Sigmoid colon (tissue), 7 donors: ENCODE results near the gene ITPR1. TPM values are rescaled to one million over a fixed set of nuclear protein-coding genes. Genes with fewer than 3 reads are reported as not detected.

ENCODE experiments used
- DNase-seq: peaks from one replicate; pipeline ENCODE4 v3.0.0-alpha.2; 2019
- H3K27ac ChIP-seq, 4 donors: fragments of 200-600 bp; sonication (generic); one replicate each; pipeline ENCODE4 v1.5.1; 2016 to 2019; ENCODE audit warnings: mild to moderate bottlenecking in 1 of 4
- H3K27me3 ChIP-seq, 3 donors: fragments of 200-600 bp; sonication (generic); one replicate each; pipeline ENCODE4 v1.5.1; 2019; ENCODE audit warnings: mild to moderate bottlenecking in 1 of 3
- H3K36me3 ChIP-seq, 4 donors: fragments of 200-600 bp; sonication (generic); one replicate each; pipeline ENCODE4 v1.5.1; 2016 to 2019
- H3K4me1 ChIP-seq, 4 donors: fragments of 200-600 bp; sonication (generic); one replicate each; pipeline ENCODE4 v1.5.1; 2017 to 2019
- H3K4me3 ChIP-seq, 4 donors: fragments of 200-600 bp; sonication (generic); one replicate each; pipeline ENCODE4 v1.5.1; 2017 to 2019; ENCODE audit warnings: mild to moderate bottlenecking in 2 of 4, moderate library complexity in 1 of 4
- H3K9me3 ChIP-seq, 4 donors: fragments of 200-600 bp in 3 of 4; sonication (generic) in 3 of 4; one replicate each; pipeline versions ENCODE4 v1.5.1 to v1.6.1; 2013 to 2019
- EP300 ChIP-seq, 4 donors: sonication (generic); formaldehyde crosslinking; IDR thresholded peaks; one replicate each; pipeline ENCODE4 v1.6.1; 2017; ENCODE audit warnings: antibody characterized with exemption in 4 of 4
- POLR2A ChIP-seq, 2 donors: fragments of 450-650 bp; IDR thresholded peaks; one replicate each; pipeline ENCODE4 v1.6.1; 2016; ENCODE audit warnings: antibody characterized with exemption in 2 of 2, mild to moderate bottlenecking in 2 of 2, moderate library complexity in 2 of 2
- POLR2AphosphoS5 ChIP-seq, 4 donors: sonication (generic); formaldehyde crosslinking; IDR thresholded peaks; one replicate each; pipeline ENCODE4 v1.6.1; 2017; ENCODE audit warnings: antibody characterized with exemption in 4 of 4
- WGBS, 2 donors: extraction: QIAGEN DNeasy Blood & Tissue Kit; methylation state at CpG; one replicate each; pipeline ENCODE4 v1.1.7; 2013; 5-methylcytosine and 5-hydroxymethylcytosine counted together
- intact Hi-C: fragments of 100-400 bp; cut with DNase I; formaldehyde crosslinking; loops from one replicate; pipeline ENCODE4 v1.15.1; 2023
- polyA plus RNA-seq, 3 donors: library from polyadenylated mRNA; stranded (reverse); fragments of 200-250 nt; gene quantifications; one replicate each; pipeline ENCODE4 v1.2.3, GENCODE V29; 2013
- total RNA-seq, 4 donors: library from RNA; depleted of rRNA; stranded (reverse); fragments of >200 nt; gene quantifications; one replicate each; pipeline ENCODE4 v1.1.0, GENCODE V29; 2016
- TF ChIP-seq, protein P1 (sequence below), 4 experiments: fragments of 450-650 bp in 3 of 4; fragments of 200-600 bp in 1 of 4; IDR thresholded peaks; one replicate each; pipeline ENCODE4 v1.5.1; 2016 to 2019; ENCODE audit warnings: antibody characterized with exemption in 4 of 4, mild to moderate bottlenecking in 3 of 4, moderate library complexity in 2 of 4
- donor health status: healthy with polysubstance abuse.
- donor health status: Bipolar disorder and iron deficiency.
- donor health status: healthy.

ITPR1 gene
- total and polyA plus RNA-seq, 7 donors = 1.4 to 206 (median 111) TPM

DNA sequence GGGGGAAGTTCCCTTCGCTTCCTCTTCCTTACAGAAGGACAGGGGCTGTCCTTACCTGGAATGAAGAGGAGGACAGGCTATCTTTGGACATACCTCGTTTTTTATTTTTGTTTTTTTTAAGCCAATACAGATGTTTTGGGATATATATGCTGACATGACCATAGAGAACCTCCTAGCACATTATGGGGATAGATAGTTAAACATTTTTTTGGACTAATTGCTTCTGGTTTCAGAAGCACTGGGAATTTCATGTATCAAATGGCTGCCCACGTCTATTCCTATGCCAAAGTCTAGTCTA lies 247.9 kb downstream of the ITPR1 start:
- Histone ChIP-seq H3K36me3 (peaks cover 0 to 24% (median 2%) of the 10 kb centered on the region in 4 donors), H3K27me3 (no peaks in the 10 kb centered on the region), H3K4me3 (no peak overlapping the region), H3K4me1 (peaks cover 0 to 34% (median 22%) of the 10 kb centered on the region in 4 donors), H3K9me3 (no peaks in the 10 kb centered on the region), H3K27ac (peak overlapping the region; percentile 77 to 89 (median 84))
- intact Hi-C loops = loop anchor here (5.0 kb wide), 1 partner anchor 236 kb away; the partner anchor contains the start of gene BHLHE40
- TF ChIP-seq POLR2AphosphoS5 (IDR thresholded peaks at IDR 0.05) = no peak
- no peak for TF ChIP-seq POLR2A (IDR thresholded peaks at IDR 0.05)
- no peak for DNase-seq
- WGBS, 2 donors = 51 to 58% methylated on average over 3 of the region's 3 CpGs

DNA sequence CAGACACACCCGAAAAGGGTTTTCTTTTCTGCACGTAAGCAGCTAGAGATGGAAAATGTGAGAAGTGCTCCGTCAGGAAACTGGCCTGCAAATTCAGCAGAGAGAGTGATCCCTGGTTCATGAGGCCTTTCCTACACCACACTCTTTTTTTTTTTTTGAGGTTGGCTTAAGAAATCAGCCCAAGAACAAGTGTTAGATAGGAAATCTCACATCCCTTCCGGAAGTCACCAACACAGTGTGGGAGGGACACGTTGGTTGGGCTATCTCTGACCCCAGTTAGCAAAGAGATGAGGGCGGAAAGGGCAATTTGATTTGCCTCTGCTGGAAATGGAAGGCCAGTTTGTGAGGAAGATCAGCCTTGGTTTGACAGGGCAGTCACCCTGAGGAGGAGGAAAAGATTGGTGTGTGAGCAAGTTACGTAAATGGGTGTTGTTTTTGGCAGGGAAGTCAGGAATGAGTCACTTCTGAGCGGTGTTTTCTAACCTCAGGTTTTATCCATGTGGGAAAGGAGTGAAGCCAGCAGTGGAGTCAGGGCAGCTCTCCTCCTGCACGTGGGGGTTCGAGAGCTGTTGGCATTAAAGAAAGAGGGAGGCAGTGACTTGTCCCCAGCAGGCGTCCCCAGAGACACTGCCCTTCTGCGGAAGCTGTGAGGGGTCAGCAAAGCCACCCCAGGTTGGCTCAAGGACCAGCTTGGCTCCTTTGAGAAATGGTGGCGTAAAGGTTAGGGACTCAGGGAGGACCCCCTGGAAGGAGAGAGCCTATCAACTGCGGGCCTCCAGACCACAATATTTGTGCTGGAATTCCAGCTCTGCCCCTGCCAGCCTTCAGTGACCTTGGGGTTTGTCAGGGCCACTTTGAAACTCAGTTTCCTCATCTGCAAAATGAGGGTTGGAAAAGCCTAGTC lies 248.5 kb downstream of the ITPR1 start:
- Histone ChIP-seq H3K36me3 (peaks cover 0 to 18% (median 0%) of the 10 kb centered on the region in 4 donors), H3K4me3 (no peak overlapping the region), H3K9me3 (no peaks in the 10 kb centered on the region), H3K4me1 (peaks cover 0 to 35% (median 22%) of the 10 kb centered on the region in 4 donors), H3K27me3 (no peaks in the 10 kb centered on the region), H3K27ac (peak overlapping the region; percentile 77 to 89 (median 84))
- intact Hi-C loops = loop anchor here (5.0 kb wide), 1 partner anchor 236 kb away; the partner anchor contains the start of gene BHLHE40
- DNase-seq = peak; percentile 83
- peak; percentile 50 to 91 (median 74) for TF ChIP-seq POLR2AphosphoS5 (IDR thresholded peaks at IDR 0.05)
- no peak for TF ChIP-seq EP300 (IDR thresholded peaks at IDR 0.05)
- 31 to 57% methylated on average over 14 of the region's 14 CpGs for WGBS, 2 donors

DNA sequence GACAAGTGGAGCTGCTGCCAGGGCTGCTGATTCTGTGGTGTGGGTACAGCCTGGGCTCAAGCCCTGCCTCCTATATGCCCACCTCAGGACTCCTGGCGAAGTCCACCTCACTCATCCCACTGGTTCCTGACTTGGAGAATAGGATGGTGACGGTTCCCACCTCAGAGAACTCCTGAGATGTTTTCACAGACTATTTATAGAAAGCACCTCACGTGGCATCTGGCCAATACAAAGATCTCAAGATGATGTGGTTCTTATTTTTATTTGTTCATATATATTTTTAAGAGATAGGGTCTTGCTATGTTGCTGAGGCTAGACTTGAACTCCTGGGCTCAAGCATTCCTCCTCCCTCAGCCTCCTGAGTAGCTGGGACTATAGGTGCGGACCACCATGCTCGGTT lies 249.2 kb downstream of the ITPR1 start:
- Histone ChIP-seq H3K36me3 (peaks cover 0 to 13% (median 0%) of the 10 kb centered on the region in 4 donors), H3K27me3 (no peaks in the 10 kb centered on the region), H3K4me1 (peaks cover 0 to 35% (median 22%) of the 10 kb centered on the region in 4 donors), H3K9me3 (no peaks in the 10 kb centered on the region), H3K27ac (peak overlapping the region; percentile 77 to 89 (median 84)), H3K4me3 (no peak overlapping the region)
- intact Hi-C loops = loop anchor here (5.0 kb wide), 1 partner anchor 235 kb away; the partner anchor contains the start of gene BHLHE40
- WGBS, 2 donors = 79 to 92% methylated on average over 5 of the region's 5 CpGs
- TF ChIP-seq POLR2AphosphoS5 (IDR thresholded peaks at IDR 0.05) (no peak), EP300 (IDR thresholded peaks at IDR 0.05) (no peak), POLR2A (IDR thresholded peaks at IDR 0.05) (no peak)
- TF ChIP-seq, protein P1, sequence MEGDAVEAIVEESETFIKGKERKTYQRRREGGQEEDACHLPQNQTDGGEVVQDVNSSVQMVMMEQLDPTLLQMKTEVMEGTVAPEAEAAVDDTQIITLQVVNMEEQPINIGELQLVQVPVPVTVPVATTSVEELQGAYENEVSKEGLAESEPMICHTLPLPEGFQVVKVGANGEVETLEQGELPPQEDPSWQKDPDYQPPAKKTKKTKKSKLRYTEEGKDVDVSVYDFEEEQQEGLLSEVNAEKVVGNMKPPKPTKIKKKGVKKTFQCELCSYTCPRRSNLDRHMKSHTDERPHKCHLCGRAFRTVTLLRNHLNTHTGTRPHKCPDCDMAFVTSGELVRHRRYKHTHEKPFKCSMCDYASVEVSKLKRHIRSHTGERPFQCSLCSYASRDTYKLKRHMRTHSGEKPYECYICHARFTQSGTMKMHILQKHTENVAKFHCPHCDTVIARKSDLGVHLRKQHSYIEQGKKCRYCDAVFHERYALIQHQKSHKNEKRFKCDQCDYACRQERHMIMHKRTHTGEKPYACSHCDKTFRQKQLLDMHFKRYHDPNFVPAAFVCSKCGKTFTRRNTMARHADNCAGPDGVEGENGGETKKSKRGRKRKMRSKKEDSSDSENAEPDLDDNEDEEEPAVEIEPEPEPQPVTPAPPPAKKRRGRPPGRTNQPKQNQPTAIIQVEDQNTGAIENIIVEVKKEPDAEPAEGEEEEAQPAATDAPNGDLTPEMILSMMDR (IDR thresholded peaks at IDR 0.05) = no peak
- DNase-seq = no peak

DNA sequence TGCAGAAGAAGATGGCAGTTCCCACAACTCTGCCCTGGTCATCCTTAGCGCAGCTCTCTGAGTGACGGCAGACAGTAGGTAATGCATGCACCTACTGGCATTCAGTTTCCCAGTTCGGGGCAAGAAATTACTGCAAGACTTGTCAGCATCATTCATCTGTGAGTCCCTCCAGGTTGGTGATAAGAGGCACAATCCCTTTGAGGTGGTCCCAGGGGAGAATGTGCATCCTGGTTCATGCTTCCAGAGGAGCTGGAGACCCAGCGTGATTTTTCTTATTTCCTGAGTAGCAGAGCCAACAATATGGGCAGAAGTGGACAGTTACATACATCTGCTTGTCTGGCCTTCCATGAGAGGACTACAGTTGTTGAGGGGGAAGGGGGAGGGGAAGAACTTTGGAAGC lies 250.2 kb downstream of the ITPR1 start:
- TF ChIP-seq EP300 (IDR thresholded peaks at IDR 0.05) (no peak), POLR2A (IDR thresholded peaks at IDR 0.05) (no peak), POLR2AphosphoS5 (IDR thresholded peaks at IDR 0.05) (no peak)
- TF ChIP-seq, protein P1 (IDR thresholded peaks at IDR 0.05) = no peak
- Histone ChIP-seq H3K27me3 (no peaks in the 10 kb centered on the region), H3K4me1 (peaks cover 0 to 35% (median 22%) of the 10 kb centered on the region in 4 donors), H3K4me3 (no peak overlapping the region), H3K27ac (peak overlapping the region in 1 of 4 donors; percentile 89), H3K9me3 (no peaks in the 10 kb centered on the region), H3K36me3 (peaks cover 0 to 3% (median 0%) of the 10 kb centered on the region in 4 donors)
- WGBS, 2 donors = 96% methylated on average over 4 of the region's 4 CpGs
- intact Hi-C loops = loop anchor here (5.0 kb wide), 1 partner anchor 234 kb away; the partner anchor contains the start of gene BHLHE40
- no peak for DNase-seq

DNA sequence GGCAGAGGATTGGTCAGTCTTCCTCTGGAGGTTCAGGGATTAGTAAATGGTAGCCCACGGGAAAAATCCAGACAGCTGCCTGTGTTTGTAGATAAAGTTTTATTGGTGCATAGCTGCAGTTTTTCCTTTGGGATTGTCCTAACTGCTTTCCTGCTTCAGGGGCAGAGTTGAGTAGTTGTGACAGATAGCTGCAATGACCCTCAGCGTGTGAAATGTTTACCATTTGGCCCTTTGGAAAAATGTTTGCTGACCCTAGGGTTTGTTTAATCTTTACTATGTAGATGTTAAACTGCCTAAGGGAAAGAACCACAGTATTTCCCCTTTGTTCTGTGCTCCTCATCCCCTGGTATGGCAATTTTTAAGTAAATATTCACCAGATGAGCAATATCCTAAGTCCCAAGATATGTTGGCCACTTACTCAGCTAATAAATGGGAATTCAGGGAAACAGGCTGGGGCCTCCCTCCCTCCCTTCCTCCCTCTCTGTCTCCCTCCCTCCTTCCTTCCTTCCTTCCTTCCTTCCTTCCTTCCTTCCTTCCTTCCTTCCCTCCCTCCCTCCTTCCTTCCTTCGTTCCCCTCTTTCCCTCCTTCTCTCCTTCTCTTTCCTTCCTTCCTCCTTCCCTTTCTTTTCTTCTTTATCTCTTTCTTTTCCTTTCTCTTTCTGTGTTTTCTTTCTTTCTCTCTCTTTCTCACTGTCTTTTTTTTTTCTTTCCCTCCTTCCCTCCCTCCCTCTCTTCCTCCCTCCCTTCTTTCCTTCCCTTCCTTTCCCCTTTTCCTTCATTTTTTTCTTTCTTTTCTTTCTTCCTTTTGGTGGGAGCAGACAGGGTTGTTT lies 251.5 kb downstream of the ITPR1 start:
- WGBS, 2 donors = 38 to 63% methylated on average over 3 of the region's 3 CpGs
- intact Hi-C loops = loop anchor here (5.0 kb wide), 1 partner anchor 233 kb away; the partner anchor contains the start of gene BHLHE40
- Histone ChIP-seq H3K9me3 (no peaks in the 10 kb centered on the region), H3K4me3 (no peak overlapping the region), H3K27me3 (no peaks in the 10 kb centered on the region), H3K4me1 (peaks cover 0 to 46% (median 30%) of the 10 kb centered on the region in 4 donors), H3K27ac (peak overlapping the region in 2 of 4 donors; percentile 41 to 89), H3K36me3 (no peaks in the 10 kb centered on the region)
- DNase-seq = no peak
- TF ChIP-seq EP300 (IDR thresholded peaks at IDR 0.05) = no peak
- TF ChIP-seq POLR2AphosphoS5 (IDR thresholded peaks at IDR 0.05) = no peak
- no peak for TF ChIP-seq POLR2A (IDR thresholded peaks at IDR 0.05)
- TF ChIP-seq, protein P1 (IDR thresholded peaks at IDR 0.05) = no peak
